K562 (cell line): Measurements from ENCODE around the gene BAIAP2L2. TPM values are rescaled to one million over a fixed set of nuclear protein-coding genes. Genes with fewer than 3 reads are reported as not detected.

Experiments
- ATAC-seq: fragments of 200-7000 bp; cut with Tn5 transposase; 3 replicates; pipeline ENCODE4 v1.9.1; 2020; ENCODE audit warnings: moderate library complexity
- BruUV-seq: library from RNA; stranded (reverse); fragments of 400-500 nt; replicated peaks from 2 replicates; lab custom pipeline; 2021; lab: Mats Ljungman, UMichigan
- CTCF ChIA-PET: fragments of 300-600 bp; formaldehyde crosslinking; extraction: SDS; loops from one replicate; lab custom pipeline; 2021; ENCODE audit warnings: low intra/inter-chr PET ratio; lab: Yijun Ruan, JAX
- POLR2A ChIA-PET: fragments of 300-600, 350-650 bp; sonication (Branson Sonifier 250); formaldehyde crosslinking; extraction: SDS; loops from one replicate; lab custom pipeline; 2021; ENCODE audit warnings: antibody characterized with exemption, inconsistent platforms; lab: Yijun Ruan, JAX
- DNase-seq, 4 experiments: peaks; one replicate each; pipeline versions ENCODE4 v3.0.0 to v3.0.0-alpha.2; 2011 to 2018; ENCODE audit warnings: low spot score in 3 of 4, mixed read lengths in 3 of 4; ENCODE audit errors: extremely low read depth in 1 of 4
- FAIRE-seq: peaks from 2 replicates; lab custom pipeline; 2011; peaks lifted over from hg19 to GRCh38; lab: Jason Lieb, UNC
- H2AFZ ChIP-seq: 2 replicates; pipeline ENCODE4 v1.6.0; 2011; ENCODE audit warnings: low read depth, low read length, control low read depth, inconsistent platforms
- H3K27ac ChIP-seq: fragments of 200-600 bp; 3 replicates; pipeline ENCODE4 v1.8.0; 2011; ENCODE audit warnings: low read depth, mild to moderate bottlenecking, control low read depth, inconsistent platforms, low read length, moderate library complexity, mixed read lengths; ENCODE audit errors: extremely low read depth
- H3K27me3 ChIP-seq, 2 experiments: fragments of 300-600 bp in 1 of 2; 2 replicates in 1 of 2; 3 replicates in 1 of 2; pipeline versions ENCODE4 v1.6.0 to v1.8.0; 2011; ENCODE audit warnings: inconsistent platforms in 2 of 2, low read length in 2 of 2, mild to moderate bottlenecking in 1 of 2, mixed read lengths in 1 of 2, moderate library complexity in 1 of 2; ENCODE audit not compliant: control insufficient read depth in 2 of 2, insufficient read depth in 2 of 2
- H3K36me3 ChIP-seq: fragments of 300-600 bp; 3 replicates; pipeline ENCODE4 v1.8.0; 2011; ENCODE audit warnings: mild to moderate bottlenecking, low read length, inconsistent platforms; ENCODE audit not compliant: control insufficient read depth, insufficient read depth
- H3K4me1 ChIP-seq, 2 experiments: fragments of 200-600 bp in 1 of 2; replicated peaks in 1 of 2; 2 replicates in 1 of 2; 3 replicates in 1 of 2; pipeline versions ENCODE4 v1.5.1 to v1.8.0; 2011; ENCODE audit warnings: inconsistent platforms in 2 of 2, low read length in 2 of 2, mild to moderate bottlenecking in 1 of 2, mixed read lengths in 1 of 2, moderate library complexity in 1 of 2; ENCODE audit not compliant: control insufficient read depth in 2 of 2, insufficient read depth in 2 of 2
- H3K4me2 ChIP-seq: 2 replicates; pipeline ENCODE4 v1.6.1; 2011; ENCODE audit warnings: low read length, control low read depth, inconsistent platforms, mixed read lengths; ENCODE audit not compliant: insufficient read depth
- H3K4me3 ChIP-seq: fragments of 200-600 bp; sonication (generic), shearing (Covaris generic); 2 replicates; pipeline ENCODE4 v1.5.1; 2016; ENCODE audit warnings: control low read depth, inconsistent platforms
- H3K79me2 ChIP-seq: fragments of 200-600 bp; 3 replicates; pipeline ENCODE4 v1.8.0; 2011; ENCODE audit warnings: low read length, inconsistent platforms; ENCODE audit not compliant: control insufficient read depth, insufficient read depth
- H3K9ac ChIP-seq, 2 experiments: 2 replicates each; pipeline versions ENCODE4 v1.6.0 to v1.6.1; 2011; ENCODE audit warnings: low read depth in 2 of 2, low read length in 2 of 2, control low read depth in 1 of 2, inconsistent platforms in 1 of 2, mild to moderate bottlenecking in 1 of 2, mixed read lengths in 1 of 2; ENCODE audit not compliant: insufficient read depth in 1 of 2
- H3K9me1 ChIP-seq: one replicate; pipeline ENCODE4 v1.6.0; 2011; ENCODE audit warnings: inconsistent platforms, mild to moderate bottlenecking, low read length, moderate library complexity; ENCODE audit not compliant: control insufficient read depth, insufficient read depth
- H3K9me3 ChIP-seq: replicated peaks from 2 replicates; pipeline ENCODE4 v1.5.1; 2011; ENCODE audit warnings: low read depth, low read length, inconsistent platforms; ENCODE audit not compliant: control insufficient read depth, insufficient read depth
- H4K20me1 ChIP-seq: replicated peaks from 2 replicates; pipeline ENCODE4 v1.6.1; 2011; ENCODE audit warnings: low read length, inconsistent platforms, mixed read lengths; ENCODE audit not compliant: control insufficient read depth, insufficient read depth
- CCAR2 ChIP-seq: fragments of 200-400 bp; formaldehyde crosslinking; IDR thresholded peaks from 2 replicates; pipeline ENCODE4 v1.6.1; 2017; ENCODE audit warnings: mild to moderate bottlenecking, low read depth, low read length
- DLX4 ChIP-seq: fragments of 250-450 bp; sonication (Bioruptor Pico); IDR thresholded peaks from 2 replicates; pipeline ENCODE4 v1.6.1; 2021; ENCODE audit warnings: mild to moderate bottlenecking
- MYNN ChIP-seq, 2 experiments: sonication (generic); formaldehyde crosslinking in 1 of 2; IDR thresholded peaks; 2 replicates each; pipeline versions ENCODE4 v1.5.0 to v1.6.1; 2016 to 2020; ENCODE audit warnings: antibody characterized with exemption in 1 of 2, missing genetic modification reagents in 1 of 2
- NR1H2 ChIP-seq: sonication (generic); formaldehyde crosslinking; IDR thresholded peaks from 2 replicates; pipeline ENCODE4 v1.4.0; 2020; ENCODE audit warnings: mild to moderate bottlenecking, missing genetic modification reagents
- NRF1 ChIP-seq, 2 experiments: fragments of 450-650 bp; IDR thresholded peaks in 1 of 2; conservative IDR thresholded peaks in 1 of 2; 2 replicates each; pipeline ENCODE4 v1.6.1; 2014; ENCODE audit warnings: mild to moderate bottlenecking in 2 of 2
- PML ChIP-seq: IDR thresholded peaks from 2 replicates; pipeline ENCODE4 v1.6.1; 2012; ENCODE audit warnings: low read length, inconsistent platforms
- POLR2H ChIP-seq: IDR thresholded peaks from 2 replicates; pipeline ENCODE4 v1.6.1; 2016; ENCODE audit warnings: missing genetic modification characterization, low read depth, mild to moderate bottlenecking, control low read depth, missing compliant biosample characterization, moderate library complexity
- ZNF444 ChIP-seq: fragments of 250-450 bp; sonication (Bioruptor Pico); IDR thresholded peaks from 2 replicates; pipeline ENCODE4 v1.4.0; 2020; ENCODE audit warnings: mild to moderate bottlenecking, moderate library complexity
- ZNF668 ChIP-seq: fragments of 250-450 bp; sonication (Bioruptor Pico); IDR thresholded peaks from 2 replicates; pipeline ENCODE4 v1.8.0; 2022; ENCODE audit warnings: mild to moderate bottlenecking, inconsistent platforms
- WGBS: fragments of 100-300 bp; shearing (Covaris generic); methylation state at CpG from one replicate; pipeline ENCODE4 v1.1.6; 2016; ENCODE audit warnings: low coverage, mixed read lengths; ENCODE audit not compliant: insufficient coverage; ENCODE audit errors: missing lambda C conversion rate; 5-methylcytosine and 5-hydroxymethylcytosine counted together
- in situ Hi-C: fragments of 300-500 bp; cut with MboI; formaldehyde crosslinking; loops from 4 replicates; pipeline ENCODE4 v1.15.0; 2018; ENCODE audit warnings: inconsistent platforms, mixed read lengths
- intact Hi-C: fragments of 100-400 bp; cut with micrococcal nuclease; formaldehyde crosslinking; loops from 2 replicates; pipeline ENCODE4 v1.14.2; 2022
- polyA plus RNA-seq, 8 experiments: library from polyadenylated mRNA; depleted of rRNA in 4 of 8; stranded (reverse) in 5 of 8; unstranded in 3 of 8; fragments of >200 nt; fragmentation: Nextera tagmentation in 2 of 8; fragmentation: Illumina TruSeq in 1 of 8; extraction: Ambion mirVana in 2 of 8; extraction: Trizol in 1 of 8; gene quantifications; 2 replicates each; pipeline versions ENCODE4 v1.2.1 to v1.2.3, GENCODE V29; 2011 to 2014; ENCODE audit warnings: inconsistent platforms in 1 of 8, missing spikeins in 1 of 8
- total RNA-seq, 7 experiments: library from RNA; depleted of rRNA in 6 of 7; stranded (reverse); fragments of >200 nt in 6 of 7; fragmentation: Illumina TruSeq in 2 of 7; extraction: Trizol in 2 of 7; gene quantifications; 2 replicates each; pipeline versions ENCODE4 v1.2.1 to v1.2.3, GENCODE V29; 2011 to 2021; ENCODE audit warnings: low replicate concordance in 1 of 7
- TF ChIP-seq, protein P1 (sequence below): fragments of 450-650 bp; formaldehyde crosslinking; IDR thresholded peaks from 2 replicates; pipeline ENCODE4 v1.4.0; 2020; ENCODE audit warnings: mild to moderate bottlenecking, moderate library complexity
- TF ChIP-seq, protein P2 (sequence below): sonication (generic); formaldehyde crosslinking; IDR thresholded peaks from 2 replicates; pipeline ENCODE4 v1.8.0; 2022; ENCODE audit warnings: missing genetic modification reagents, mild to moderate bottlenecking, moderate library complexity, borderline replicate concordance
- TF ChIP-seq, protein P3 (sequence below), 2 experiments: fragments of 200-800 bp in 1 of 2; sonication (Bioruptor generic) in 1 of 2; sonication (generic) in 1 of 2; formaldehyde crosslinking in 1 of 2; IDR thresholded peaks in 1 of 2; conservative IDR thresholded peaks in 1 of 2; 2 replicates each; pipeline versions ENCODE4 v1.5.0 to v1.6.1; 2016 to 2020; ENCODE audit warnings: missing compliant biosample characterization in 1 of 2, missing genetic modification characterization in 1 of 2, missing genetic modification reagents in 1 of 2
- TF ChIP-seq, protein P4 (sequence below): fragments of 450-650 bp; formaldehyde crosslinking; IDR thresholded peaks from 2 replicates; pipeline ENCODE4 v1.4.0; 2022; ENCODE audit warnings: missing genetic modification characterization

The BAIAP2L2 gene
- total and polyA plus RNA-seq, 9 of the 15 experiments (the other 6 are each of a cell fraction or from before 2014, with no cell fraction given): 0.04 to 0.22 (median 0.07) TPM; not detected in 4

GRCh38 chr22:38114484-38115398 is 4.3 kb upstream of the BAIAP2L2 start (continued):
- 0 out of 2 replicates have a peak, but pooled peaks have one; percentile 32 for TF ChIP-seq MYNN (IDR thresholded peaks at IDR 0.05)
- no peak for TF ChIP-seq MYNN (CRISPR knock-in tag; IDR thresholded peaks at IDR 0.05)
- TF ChIP-seq, protein P1, sequence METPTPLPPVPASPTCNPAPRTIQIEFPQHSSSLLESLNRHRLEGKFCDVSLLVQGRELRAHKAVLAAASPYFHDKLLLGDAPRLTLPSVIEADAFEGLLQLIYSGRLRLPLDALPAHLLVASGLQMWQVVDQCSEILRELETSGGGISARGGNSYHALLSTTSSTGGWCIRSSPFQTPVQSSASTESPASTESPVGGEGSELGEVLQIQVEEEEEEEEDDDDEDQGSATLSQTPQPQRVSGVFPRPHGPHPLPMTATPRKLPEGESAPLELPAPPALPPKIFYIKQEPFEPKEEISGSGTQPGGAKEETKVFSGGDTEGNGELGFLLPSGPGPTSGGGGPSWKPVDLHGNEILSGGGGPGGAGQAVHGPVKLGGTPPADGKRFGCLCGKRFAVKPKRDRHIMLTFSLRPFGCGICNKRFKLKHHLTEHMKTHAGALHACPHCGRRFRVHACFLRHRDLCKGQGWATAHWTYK (CRISPR knock-in tag): peak; percentile 30; the same call in 1 of the 2 replicates
- TF ChIP-seq NRF1 (conservative IDR thresholded peaks at IDR 0.05 in 1 of 2, IDR thresholded peaks at IDR 0.05 in 1 of 2): peak; percentile 24 to 26; a peak in 1 of 4 replicates
- no peak for TF ChIP-seq NR1H2 (CRISPR knock-in tag)
- TF ChIP-seq, all 486 proteins: peak for 21

- in situ Hi-C loops (no loop called here), intact Hi-C loops (loop anchor here (10.0 kb wide), 1 partner anchor 92 kb away; the partner anchor contains the start of gene MAFF)
- Histone ChIP-seq H3K27me3 (no peaks in the 10 kb centered on the region), H3K9ac (no peak overlapping the region), H3K9me3 (no peaks in the 10 kb centered on the region), H3K27ac (no peak overlapping the region), H3K36me3 (no peaks in the 10 kb centered on the region), H4K20me1 (no peaks in the 10 kb centered on the region), H3K4me1 (peaks cover 0 to 39% of the 10 kb centered on the region in 2 experiments; a peak in 2 of 5 replicates), H3K4me3 (no peak overlapping the region), H3K9me1 (no peaks in the 10 kb centered on the region), H3K79me2 (no peaks in the 10 kb centered on the region), H3K4me2 (no peak overlapping the region), H2AFZ (no peak overlapping the region)
- no TSS peak for BruUV-seq
- ChIA-PET CTCF (no interaction called here), POLR2A (no interaction called here)
- ATAC-seq: no peak
- FAIRE-seq: no peak
- no peak for DNase-seq
- 63% methylated on average over 4 of the region's 22 CpGs for WGBS
- TF ChIP-seq, protein P2, sequence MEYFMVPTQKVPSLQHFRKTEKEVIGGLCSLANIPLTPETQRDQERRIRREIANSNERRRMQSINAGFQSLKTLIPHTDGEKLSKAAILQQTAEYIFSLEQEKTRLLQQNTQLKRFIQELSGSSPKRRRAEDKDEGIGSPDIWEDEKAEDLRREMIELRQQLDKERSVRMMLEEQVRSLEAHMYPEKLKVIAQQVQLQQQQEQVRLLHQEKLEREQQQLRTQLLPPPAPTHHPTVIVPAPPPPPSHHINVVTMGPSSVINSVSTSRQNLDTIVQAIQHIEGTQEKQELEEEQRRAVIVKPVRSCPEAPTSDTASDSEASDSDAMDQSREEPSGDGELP (CRISPR knock-in tag): no peak
- TF ChIP-seq, protein P3, sequence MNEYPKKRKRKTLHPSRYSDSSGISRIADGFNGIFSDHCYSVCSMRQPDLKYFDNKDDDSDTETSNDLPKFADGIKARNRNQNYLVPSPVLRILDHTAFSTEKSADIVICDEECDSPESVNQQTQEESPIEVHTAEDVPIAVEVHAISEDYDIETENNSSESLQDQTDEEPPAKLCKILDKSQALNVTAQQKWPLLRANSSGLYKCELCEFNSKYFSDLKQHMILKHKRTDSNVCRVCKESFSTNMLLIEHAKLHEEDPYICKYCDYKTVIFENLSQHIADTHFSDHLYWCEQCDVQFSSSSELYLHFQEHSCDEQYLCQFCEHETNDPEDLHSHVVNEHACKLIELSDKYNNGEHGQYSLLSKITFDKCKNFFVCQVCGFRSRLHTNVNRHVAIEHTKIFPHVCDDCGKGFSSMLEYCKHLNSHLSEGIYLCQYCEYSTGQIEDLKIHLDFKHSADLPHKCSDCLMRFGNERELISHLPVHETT (CRISPR knock-in tag; conservative IDR thresholded peaks at IDR 0.05 in 1 of 2, IDR thresholded peaks at IDR 0.05 in 1 of 2): no peak
- TF ChIP-seq POLR2H (no peak), ZNF668 (CRISPR knock-in tag) (no peak), ZNF444 (CRISPR knock-in tag) (no peak), CCAR2 (no peak), DLX4 (CRISPR knock-in tag) (no peak), PML (no peak)
- TF ChIP-seq, protein P4, sequence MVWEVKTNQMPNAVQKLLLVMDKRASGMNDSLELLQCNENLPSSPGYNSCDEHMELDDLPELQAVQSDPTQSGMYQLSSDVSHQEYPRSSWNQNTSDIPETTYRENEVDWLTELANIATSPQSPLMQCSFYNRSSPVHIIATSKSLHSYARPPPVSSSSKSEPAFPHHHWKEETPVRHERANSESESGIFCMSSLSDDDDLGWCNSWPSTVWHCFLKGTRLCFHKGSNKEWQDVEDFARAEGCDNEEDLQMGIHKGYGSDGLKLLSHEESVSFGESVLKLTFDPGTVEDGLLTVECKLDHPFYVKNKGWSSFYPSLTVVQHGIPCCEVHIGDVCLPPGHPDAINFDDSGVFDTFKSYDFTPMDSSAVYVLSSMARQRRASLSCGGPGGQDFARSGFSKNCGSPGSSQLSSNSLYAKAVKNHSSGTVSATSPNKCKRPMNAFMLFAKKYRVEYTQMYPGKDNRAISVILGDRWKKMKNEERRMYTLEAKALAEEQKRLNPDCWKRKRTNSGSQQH (CRISPR knock-in tag): no peak
Observed at GRCh38 chr22:38112381-38112780, 1.9 kb upstream of the BAIAP2L2 start.
